Keratinocyte (primary cell): ENCODE results near the gene ASTN1. TPM values are rescaled to one million over a fixed set of nuclear protein-coding genes. Genes with fewer than 3 reads are reported as not detected.

Source experiments
- DNase-seq: peaks from one replicate; pipeline ENCODE4 v3.0.0-alpha.2; 2011; ENCODE audit warnings: low read depth, missing footprints, low spot score
- FAIRE-seq: peaks from 2 replicates; lab custom pipeline; 2011; peaks lifted over from hg19 to GRCh38; lab: Jason Lieb, UNC
- H2AFZ ChIP-seq: 2 replicates; pipeline ENCODE4 v1.6.0; 2012; ENCODE audit warnings: low read length, control low read depth, inconsistent platforms; ENCODE audit not compliant: control insufficient read depth
- H3K27ac ChIP-seq: 2 replicates; pipeline ENCODE4 v1.5.1; 2011; ENCODE audit warnings: low read length; ENCODE audit not compliant: control insufficient read depth, insufficient read depth
- H3K27me3 ChIP-seq: 3 replicates; pipeline ENCODE4 v1.6.0; 2011; ENCODE audit warnings: low read length; ENCODE audit not compliant: control insufficient read depth, insufficient read depth; ENCODE audit errors: extremely low read depth
- H3K36me3 ChIP-seq, 2 experiments: 2 replicates in 1 of 2; 3 replicates in 1 of 2; pipeline ENCODE4 v1.5.1; 2011; ENCODE audit warnings: low read length in 2 of 2, mild to moderate bottlenecking in 1 of 2; ENCODE audit not compliant: control insufficient read depth in 2 of 2, insufficient read depth in 2 of 2; ENCODE audit errors: extremely low read depth in 1 of 2
- H3K4me1 ChIP-seq: 3 replicates; pipeline ENCODE4 v1.5.1; 2011; ENCODE audit warnings: low read length; ENCODE audit not compliant: control insufficient read depth, insufficient read depth; ENCODE audit errors: extremely low read depth
- H3K4me2 ChIP-seq: 3 replicates; pipeline ENCODE4 v1.6.0; 2011; ENCODE audit warnings: low read depth, low read length; ENCODE audit not compliant: control insufficient read depth, insufficient read depth; ENCODE audit errors: extremely low read depth
- H3K4me3 ChIP-seq, 3 experiments: fragments of 200-600 bp in 1 of 3; sonication (generic) in 1 of 3; 2 replicates in 2 of 3; 3 replicates in 1 of 3; pipeline ENCODE4 v1.5.1; 2011 to 2016; ENCODE audit warnings: low read length in 3 of 3, mild to moderate bottlenecking in 3 of 3, control low read depth in 2 of 3, inconsistent platforms in 1 of 3, low read depth in 1 of 3, mixed read lengths in 1 of 3, mixed run types in 1 of 3, moderate library complexity in 1 of 3; ENCODE audit not compliant: control insufficient read depth in 2 of 3, insufficient read depth in 2 of 3; ENCODE audit errors: extremely low read depth in 1 of 3
- H3K79me2 ChIP-seq: 2 replicates; pipeline ENCODE4 v1.6.0; 2012; ENCODE audit warnings: low read length; ENCODE audit not compliant: control insufficient read depth, insufficient read depth
- H3K9ac ChIP-seq: 3 replicates; pipeline ENCODE4 v1.6.0; 2011; ENCODE audit warnings: low read length; ENCODE audit not compliant: control insufficient read depth, insufficient read depth; ENCODE audit errors: extremely low read depth
- H3K9me1 ChIP-seq: 3 replicates; pipeline ENCODE4 v1.6.0; 2011; ENCODE audit warnings: low read length; ENCODE audit not compliant: control insufficient read depth, insufficient read depth; ENCODE audit errors: extremely low read depth
- H3K9me3 ChIP-seq: 2 replicates; pipeline ENCODE4 v1.5.1; 2012; ENCODE audit warnings: low read depth, low read length; ENCODE audit not compliant: control insufficient read depth
- H4K20me1 ChIP-seq: 3 replicates; pipeline ENCODE4 v1.6.0; 2011; ENCODE audit warnings: low read length; ENCODE audit not compliant: control insufficient read depth, insufficient read depth; ENCODE audit errors: extremely low read depth
- EZH2 ChIP-seq: IDR thresholded peaks from one replicate; pipeline ENCODE4 v1.6.1; 2012; ENCODE audit warnings: inconsistent platforms, mild to moderate bottlenecking, low read length, moderate library complexity
- dilution Hi-C: fragments of 300-500 bp; cut with MboI; formaldehyde crosslinking; loops from one replicate; pipeline ENCODE4 v1.7.0; 2020; ENCODE audit warnings: low sequenced_read_pairs; ENCODE audit not compliant: extremely low pct_ligation_motif_present
- polyA plus RNA-seq, 5 experiments: library from polyadenylated mRNA; depleted of rRNA in 3 of 5; stranded (reverse) in 3 of 5; stranded (forward) in 1 of 5; unstranded in 1 of 5; fragments of >200 nt; gene quantifications; 1 replicate in 1 of 5; 2 replicates in 3 of 5; 3 replicates in 1 of 5; pipeline versions ENCODE4 v1.2.1 to v1.2.3, GENCODE V29; 2011 to 2012; ENCODE audit warnings: missing spikeins in 2 of 5, low read depth in 1 of 5, low replicate concordance in 1 of 5
- TF ChIP-seq, protein P1 (sequence below), 3 experiments: IDR thresholded peaks in 1 of 3; conservative IDR thresholded peaks in 1 of 3; optimal IDR thresholded peaks in 1 of 3; 2 replicates in 2 of 3; 3 replicates in 1 of 3; pipeline versions ENCODE3 to v1.5.1; 2011; ENCODE audit warnings: low read length in 3 of 3, mild to moderate bottlenecking in 3 of 3, moderate library complexity in 2 of 3, control low read depth in 1 of 3, inconsistent platforms in 1 of 3; ENCODE audit not compliant: insufficient read depth in 2 of 3; ENCODE audit errors: extremely low read depth in 1 of 3

The ASTN1 gene
- polyA plus RNA-seq, 1 donor (not counting 4 experiments of a cell fraction or from before 2014, with no cell fraction given), result 0.08 TPM

DNA sequence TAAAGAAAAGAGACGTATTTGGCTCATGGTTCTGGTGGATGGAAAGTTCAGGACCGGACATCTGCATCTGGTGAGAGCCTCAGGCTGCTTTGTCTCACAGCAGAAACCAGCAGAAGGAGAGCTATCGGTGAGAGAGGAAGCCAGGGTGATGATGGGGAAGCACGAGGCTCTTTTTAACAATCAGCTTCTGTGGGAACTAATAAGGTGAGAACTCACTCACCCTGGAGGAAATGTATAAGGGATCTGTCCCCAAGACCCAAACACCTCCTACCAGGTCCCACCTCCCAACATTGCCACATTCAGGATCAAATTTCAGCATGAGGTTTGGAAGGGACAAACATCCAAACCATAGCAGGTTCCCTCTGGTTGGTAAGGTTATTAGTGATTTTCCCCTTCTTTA, 32.8 kb downstream of the ASTN1 start:
- Histone ChIP-seq H4K20me1 (no peaks in the 10 kb centered on the region), H3K36me3 (no peaks in the 10 kb centered on the region), H3K27ac (no peak overlapping the region), H3K4me1 (no peaks in the 10 kb centered on the region), H2AFZ (no peak overlapping the region), H3K9me1 (no peaks in the 10 kb centered on the region), H3K79me2 (no peaks in the 10 kb centered on the region), H3K4me3 (no peak overlapping the region), H3K27me3 (peaks cover 3% of the 10 kb centered on the region), H3K9me3 (no peaks in the 10 kb centered on the region), H3K9ac (no peak overlapping the region), H3K4me2 (no peak overlapping the region)
- DNase-seq, result no peak
- FAIRE-seq, result no peak
- dilution Hi-C loops, result no loop called here
- no peak for TF ChIP-seq EZH2
- TF ChIP-seq, protein P1, sequence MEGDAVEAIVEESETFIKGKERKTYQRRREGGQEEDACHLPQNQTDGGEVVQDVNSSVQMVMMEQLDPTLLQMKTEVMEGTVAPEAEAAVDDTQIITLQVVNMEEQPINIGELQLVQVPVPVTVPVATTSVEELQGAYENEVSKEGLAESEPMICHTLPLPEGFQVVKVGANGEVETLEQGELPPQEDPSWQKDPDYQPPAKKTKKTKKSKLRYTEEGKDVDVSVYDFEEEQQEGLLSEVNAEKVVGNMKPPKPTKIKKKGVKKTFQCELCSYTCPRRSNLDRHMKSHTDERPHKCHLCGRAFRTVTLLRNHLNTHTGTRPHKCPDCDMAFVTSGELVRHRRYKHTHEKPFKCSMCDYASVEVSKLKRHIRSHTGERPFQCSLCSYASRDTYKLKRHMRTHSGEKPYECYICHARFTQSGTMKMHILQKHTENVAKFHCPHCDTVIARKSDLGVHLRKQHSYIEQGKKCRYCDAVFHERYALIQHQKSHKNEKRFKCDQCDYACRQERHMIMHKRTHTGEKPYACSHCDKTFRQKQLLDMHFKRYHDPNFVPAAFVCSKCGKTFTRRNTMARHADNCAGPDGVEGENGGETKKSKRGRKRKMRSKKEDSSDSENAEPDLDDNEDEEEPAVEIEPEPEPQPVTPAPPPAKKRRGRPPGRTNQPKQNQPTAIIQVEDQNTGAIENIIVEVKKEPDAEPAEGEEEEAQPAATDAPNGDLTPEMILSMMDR (optimal IDR thresholded peaks at IDR 0.05 in 1 of 3, IDR thresholded peaks at IDR 0.05 in 1 of 3, conservative IDR thresholded peaks at IDR 0.05 in 1 of 3; ENCODE audit: extremely low read depth in 1 of 3, insufficient read depth in 2 of 3, low read length in 3 of 3), result no peak

DNA sequence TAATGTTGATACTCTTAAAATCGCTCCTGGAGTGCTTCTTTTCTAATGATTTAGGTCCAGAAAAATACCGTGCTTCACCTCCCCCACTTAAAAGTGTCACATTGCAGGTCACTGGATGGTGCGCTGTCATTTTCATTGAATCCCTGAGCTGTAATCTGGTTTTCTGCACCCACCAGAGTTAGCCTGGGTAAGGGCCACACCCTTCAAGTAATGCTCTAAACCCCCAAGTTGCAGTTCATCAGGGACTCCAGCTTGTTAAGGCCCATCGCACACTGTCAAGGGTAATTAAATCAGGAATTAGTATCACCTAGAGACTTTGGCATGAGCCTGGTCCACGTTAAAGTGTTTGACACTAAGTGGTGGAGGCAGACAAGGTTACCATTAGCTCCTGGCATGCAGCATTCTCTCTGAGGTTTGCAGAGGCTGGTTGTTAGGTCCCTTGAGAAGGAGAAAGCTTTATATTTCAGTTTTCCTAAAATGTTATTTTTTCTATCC, 34.0 kb downstream of the ASTN1 start:
- Histone ChIP-seq H2AFZ (no peak overlapping the region), H3K4me3 (no peak overlapping the region), H3K36me3 (no peaks in the 10 kb centered on the region), H3K27me3 (peaks cover 3% of the 10 kb centered on the region), H3K79me2 (no peaks in the 10 kb centered on the region), H3K9ac (no peak overlapping the region), H4K20me1 (no peaks in the 10 kb centered on the region), H3K27ac (no peak overlapping the region), H3K4me1 (no peaks in the 10 kb centered on the region), H3K4me2 (no peak overlapping the region), H3K9me1 (no peaks in the 10 kb centered on the region), H3K9me3 (no peaks in the 10 kb centered on the region)
- no peak for TF ChIP-seq EZH2
- TF ChIP-seq, protein P1 (optimal IDR thresholded peaks at IDR 0.05 in 1 of 3, IDR thresholded peaks at IDR 0.05 in 1 of 3, conservative IDR thresholded peaks at IDR 0.05 in 1 of 3; ENCODE audit: extremely low read depth in 1 of 3, insufficient read depth in 2 of 3, low read length in 3 of 3), result no peak
- dilution Hi-C loops, result no loop called here
- DNase-seq (no peak), FAIRE-seq (no peak)
